SK-N-MC (cell line): ENCODE results near the gene TMEM40.

ENCODE experiments used
- EZH2 ChIP-seq: fragments of 200-600 bp; sonication (generic); IDR thresholded peaks from one replicate; pipeline ENCODE4 v1.6.1; 2017; ENCODE audit warnings: antibody characterized with exemption
- POLR2AphosphoS5 ChIP-seq: IDR thresholded peaks from 2 replicates; pipeline ENCODE4 v1.6.1; 2012; ENCODE audit warnings: mild to moderate bottlenecking, low read depth, low read length, borderline replicate concordance

DNA sequence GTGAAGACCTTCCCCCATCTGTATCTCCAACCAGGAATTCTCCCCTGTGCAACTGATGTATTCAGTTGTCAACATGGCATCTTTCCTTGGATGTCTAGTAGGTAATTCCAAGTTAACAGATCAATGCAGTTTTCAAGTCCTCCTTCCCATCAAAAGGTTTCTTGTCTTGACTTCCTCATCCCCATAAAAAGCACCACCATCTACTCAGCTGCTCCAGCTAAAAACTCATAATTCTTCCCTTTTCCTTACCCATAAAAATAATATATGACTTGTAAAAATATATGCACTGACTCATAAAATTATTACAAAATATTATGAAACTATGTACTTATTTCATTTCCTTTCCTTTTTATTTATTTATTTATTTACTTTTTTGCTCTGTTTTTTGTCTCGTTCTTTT is 32.4 kb upstream of the TMEM40 start:
- no peak for TF ChIP-seq EZH2
- TF ChIP-seq POLR2AphosphoS5, result no peak
